GM21423 (cell line): ENCODE results near the gene EFCAB13.
A peak's percentile ranks its signal among the peaks of the same experiment; 100 is the strongest.
"Not testable (repeated sequence)": the region's sequence is repeated elsewhere in the genome, so short reads cannot be mapped to it uniquely, and the experiment has no call there.

Experiments used
- ATAC-seq: cut with Tn5 transposase; IDR thresholded peaks from one replicate; pipeline ENCODE4 v1.9.1; 2021; ENCODE audit warnings: mild to moderate bottlenecking, moderate library complexity; ENCODE audit not compliant: unreplicated experiment

The EFCAB13 gene

DNA sequence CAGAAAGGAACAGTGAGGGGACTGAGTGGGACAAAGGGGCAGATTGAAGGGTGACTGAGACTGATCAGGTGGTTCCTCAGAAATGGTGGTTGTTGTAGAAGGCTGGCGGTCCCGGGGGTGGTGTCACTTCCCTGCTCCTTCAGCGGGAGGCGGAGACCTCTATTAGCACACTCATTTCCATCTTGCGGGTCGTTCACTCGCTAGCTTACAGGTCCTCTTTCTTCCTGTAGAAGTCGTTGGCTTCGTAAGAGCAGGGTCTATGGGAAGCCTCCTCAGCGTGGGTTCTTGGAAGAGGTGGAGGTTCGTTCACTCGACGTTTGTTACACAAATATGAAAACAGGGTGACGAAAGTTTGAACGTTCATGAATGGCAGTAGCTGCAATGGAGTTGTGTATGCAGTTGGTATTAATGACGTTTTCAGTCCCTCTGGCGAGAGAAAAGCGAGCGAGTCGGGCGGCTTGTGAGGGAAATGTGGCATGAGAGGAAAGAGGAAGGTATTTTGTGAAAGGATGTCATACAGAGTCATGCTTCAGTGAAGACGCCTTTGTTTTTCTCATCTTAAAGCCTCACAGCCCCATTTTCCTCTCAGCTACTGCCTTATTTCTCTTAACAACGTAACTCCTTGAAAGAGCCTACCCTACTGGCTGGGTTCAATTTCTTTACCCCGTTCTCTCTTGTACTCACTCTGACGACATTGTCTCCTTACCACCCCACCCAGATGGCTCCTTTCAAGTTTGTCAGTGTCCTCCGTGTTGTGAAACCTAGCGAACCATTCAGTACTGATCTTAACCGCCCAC, 667 bp downstream of the EFCAB13 start:
- ATAC-seq: peak; percentile 29

DNA sequence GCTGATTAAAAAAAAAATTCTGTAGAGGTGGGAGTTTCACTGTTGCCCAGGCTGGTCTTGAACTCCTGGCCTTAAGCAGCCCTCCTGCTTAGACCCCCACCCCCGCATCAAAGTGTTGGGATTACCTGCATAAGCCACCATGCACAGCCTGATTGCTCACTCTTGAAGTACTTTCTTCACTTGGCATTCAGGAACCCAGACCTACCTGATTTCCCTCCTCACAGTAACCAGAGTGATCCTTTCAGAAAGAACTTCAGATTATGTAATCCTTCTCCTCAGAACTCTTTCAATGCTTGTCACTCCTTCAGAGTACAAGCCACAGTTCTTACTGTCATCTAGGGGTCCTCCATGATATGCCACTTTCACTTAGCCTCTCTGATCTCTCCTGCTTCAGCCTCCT, 1.4 kb downstream of the EFCAB13 start:
- ATAC-seq: no peak

DNA sequence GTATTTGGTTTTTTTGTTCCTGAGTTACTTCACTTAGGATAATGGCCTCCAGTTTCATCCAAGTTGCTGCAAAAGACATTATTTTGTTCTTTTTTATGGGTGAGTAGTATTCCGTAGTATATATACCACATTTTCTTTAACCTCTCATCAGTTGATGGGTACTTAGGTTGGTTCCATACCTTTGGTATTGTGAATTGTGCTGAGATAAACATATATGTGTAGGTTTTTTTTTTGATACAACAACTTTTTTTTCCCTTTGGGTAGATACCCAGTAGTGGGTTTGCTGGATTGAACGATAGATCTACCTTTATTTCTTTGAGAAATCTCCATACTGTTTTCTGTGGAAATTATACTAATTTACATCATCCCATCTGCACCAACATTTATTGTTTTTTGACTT, 6.8 kb downstream of the EFCAB13 start:
- ATAC-seq: no peak

DNA sequence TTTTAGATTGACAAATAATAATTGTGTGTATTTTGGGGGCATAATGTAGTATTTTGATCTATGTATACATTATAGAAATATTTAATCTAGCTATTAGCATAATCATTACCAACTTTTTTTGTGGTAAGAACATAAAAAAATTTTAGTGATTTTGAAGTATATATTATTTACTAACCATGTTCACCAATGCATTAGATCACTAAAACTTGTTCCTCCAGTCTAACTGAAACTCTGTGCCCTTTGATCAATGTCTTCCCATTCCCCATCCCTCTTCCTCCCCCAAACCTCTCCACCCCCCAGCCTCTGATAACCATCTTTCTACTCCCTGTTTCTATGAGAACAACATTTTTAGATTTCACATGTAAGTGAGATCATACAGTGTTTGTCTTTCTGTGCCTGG, 8.5 kb downstream of the EFCAB13 start:
- ATAC-seq: no peak

DNA sequence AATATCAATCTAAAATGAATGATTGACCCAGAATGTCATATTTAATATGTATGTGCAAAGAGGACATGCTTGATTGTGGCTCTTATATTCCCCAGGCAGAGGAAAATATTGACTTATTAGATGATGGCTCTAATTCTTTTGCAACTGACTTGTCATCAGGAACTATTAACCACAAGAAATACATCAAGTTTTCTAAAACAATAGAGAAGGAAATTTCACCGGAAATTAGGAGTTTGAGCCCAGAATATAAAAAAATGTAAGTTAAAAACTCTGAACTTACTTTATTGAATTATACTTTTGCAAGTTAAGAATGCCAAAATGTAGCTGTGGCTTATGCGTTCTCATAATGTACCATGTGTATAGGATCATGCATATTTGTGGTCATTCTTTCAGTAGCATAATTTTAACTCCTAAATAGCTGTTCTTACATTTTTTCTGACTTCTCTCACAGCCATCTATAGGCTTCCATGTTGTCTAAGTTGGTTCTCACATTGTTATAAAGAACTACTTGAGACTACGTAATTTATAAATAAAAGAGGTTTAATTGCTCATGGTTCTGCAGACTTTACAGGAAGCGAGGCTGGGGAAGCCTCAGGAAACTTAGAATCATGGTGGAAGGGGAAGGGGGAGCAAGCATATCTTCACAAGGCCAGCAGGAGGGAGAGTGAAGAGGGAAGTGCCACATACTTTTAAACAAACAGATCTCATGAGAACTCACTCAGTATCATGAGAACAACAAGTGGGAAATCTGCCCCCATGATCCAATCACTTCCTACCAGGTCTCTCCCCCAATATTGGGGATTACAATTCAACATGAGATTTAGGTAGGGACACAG, 11.6 kb downstream of the EFCAB13 start:
- no peak for ATAC-seq

DNA sequence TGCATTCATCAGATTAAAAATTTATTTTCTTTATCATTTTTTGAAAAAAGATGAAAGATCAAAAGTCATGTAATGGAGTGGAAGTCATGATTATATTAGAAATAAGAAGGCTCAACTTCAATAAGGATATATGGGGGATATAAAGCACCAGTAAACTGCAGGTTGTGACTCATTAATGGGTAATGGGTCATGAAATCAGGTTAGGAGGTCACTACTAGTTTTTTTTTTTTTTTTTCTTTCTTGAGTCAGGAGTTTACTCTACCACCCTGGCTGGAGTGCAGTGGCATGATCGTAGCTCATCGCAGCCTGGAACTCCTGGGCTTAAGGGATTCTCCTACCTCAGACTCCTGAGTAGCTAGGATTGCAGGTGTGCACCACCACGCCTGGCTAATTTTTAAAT, 14.3 kb downstream of the EFCAB13 start:
- ATAC-seq: no peak

DNA sequence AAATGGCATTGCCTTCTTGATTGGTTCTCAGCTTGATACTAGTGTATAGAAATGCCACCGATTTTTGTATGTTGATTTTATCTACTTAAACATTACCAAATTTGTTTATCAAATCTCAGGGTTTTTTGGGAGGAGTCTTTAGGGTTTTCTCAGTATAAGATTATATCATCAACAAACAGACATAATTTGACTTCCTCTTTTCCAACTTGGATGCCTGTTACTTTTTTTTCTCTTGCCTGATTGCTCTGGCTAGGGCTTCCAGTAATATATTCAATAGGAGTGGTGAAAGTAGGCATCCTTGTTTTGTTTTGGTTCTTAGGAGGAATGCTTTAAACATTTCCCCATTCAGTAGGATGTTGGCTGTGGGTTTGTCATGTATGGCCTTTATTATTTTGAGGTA, 29.1 kb downstream of the EFCAB13 start:
- ATAC-seq: no peak

DNA sequence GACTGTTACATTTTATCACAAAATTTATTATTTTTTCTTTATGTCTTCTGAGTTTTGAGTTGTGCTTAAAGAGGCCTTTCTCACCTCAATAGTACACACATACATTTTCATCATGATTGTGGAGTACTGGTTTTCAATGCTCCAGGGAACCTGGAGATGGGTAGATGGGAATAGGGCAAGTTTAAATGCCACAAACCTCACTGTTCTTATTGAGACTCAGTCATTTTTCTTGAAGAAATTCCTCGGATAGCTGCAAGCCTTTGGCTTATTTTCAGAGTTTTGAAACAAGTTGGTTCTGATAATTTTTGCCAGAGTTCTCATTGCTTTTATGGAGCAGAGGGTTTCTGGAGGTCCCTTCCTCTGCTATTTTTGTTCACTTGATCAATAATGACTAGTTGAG, 34.9 kb downstream of the EFCAB13 start:
- no peak for ATAC-seq

DNA sequence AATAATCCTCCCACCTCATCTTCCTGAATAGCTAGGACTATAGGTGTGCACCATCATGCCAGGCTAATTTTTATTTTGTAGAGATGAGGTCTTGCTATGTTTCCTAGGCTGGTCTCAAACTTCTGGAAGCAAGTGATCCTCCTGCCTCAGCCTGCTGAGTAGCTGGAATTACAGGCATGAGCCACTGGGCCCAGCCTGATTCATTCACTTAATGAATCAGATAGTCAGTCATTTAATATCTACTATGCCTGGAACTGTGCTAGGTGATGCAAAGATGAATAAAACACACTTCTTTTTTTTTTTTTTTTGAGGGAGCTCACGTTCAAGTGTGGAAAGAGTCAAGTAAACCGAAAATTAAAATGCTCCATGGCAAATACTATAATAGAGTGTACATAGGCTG, 39.4 kb downstream of the EFCAB13 start:
- ATAC-seq: no peak

DNA sequence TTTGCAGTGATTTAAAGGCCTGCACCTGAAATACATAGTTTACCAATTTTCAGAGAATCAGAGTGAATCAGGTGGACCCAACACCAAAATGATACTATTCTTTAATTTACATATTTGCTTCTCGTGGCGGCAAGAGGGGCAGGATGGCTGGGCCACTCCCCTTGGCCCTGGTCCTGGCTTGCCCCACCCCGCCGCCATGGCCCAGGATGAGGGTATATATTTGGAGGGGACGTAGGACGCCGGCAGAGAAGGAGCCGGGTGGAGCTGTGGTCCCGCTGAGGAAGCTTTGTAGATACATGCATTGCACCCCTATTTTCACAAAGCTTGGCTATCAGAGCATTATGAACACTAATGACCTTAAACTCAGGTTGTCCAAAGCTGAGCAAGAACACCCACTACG, 43.5 kb downstream of the EFCAB13 start:
- ATAC-seq: no peak

DNA sequence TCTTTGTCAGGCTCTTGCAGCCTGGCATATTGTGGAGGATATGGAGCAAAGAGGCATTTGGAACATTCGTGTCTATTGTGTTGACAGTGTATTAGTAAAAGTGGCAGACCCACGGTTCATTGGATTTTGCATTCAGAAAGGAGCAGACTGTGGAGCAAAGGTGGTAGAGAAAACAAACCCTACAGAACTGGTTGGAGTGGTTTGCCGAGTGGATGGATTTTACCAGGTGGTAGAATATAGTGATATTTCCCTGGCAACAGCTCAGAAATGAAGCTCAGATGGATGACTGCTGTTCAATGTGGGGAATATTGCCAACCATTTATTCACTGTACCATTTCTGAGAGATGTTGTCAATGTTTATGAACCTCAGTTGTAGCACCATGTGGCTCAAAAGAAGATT, 44.5 kb downstream of the EFCAB13 start:
- no peak for ATAC-seq

DNA sequence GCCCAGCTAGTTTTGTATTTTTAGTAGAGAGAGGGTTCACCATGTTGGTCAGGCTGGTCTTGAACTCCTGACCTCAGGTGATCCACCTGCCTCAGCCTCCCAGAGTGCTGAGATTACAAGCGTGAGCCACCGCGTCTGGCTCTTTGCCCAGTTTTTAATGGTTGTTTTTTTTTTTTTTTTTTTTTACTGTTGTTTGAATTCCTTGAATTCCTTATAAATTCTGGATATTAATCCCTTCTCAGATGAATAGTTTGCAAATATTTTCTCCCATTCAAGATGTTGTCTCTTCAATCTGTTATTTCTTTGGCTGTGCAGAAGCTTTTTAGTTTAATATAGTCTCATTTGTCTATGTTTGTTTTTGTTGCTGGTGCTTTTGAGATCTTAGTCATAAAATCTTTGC, 47.1 kb downstream of the EFCAB13 start:
- not testable (repeated sequence) for ATAC-seq

DNA sequence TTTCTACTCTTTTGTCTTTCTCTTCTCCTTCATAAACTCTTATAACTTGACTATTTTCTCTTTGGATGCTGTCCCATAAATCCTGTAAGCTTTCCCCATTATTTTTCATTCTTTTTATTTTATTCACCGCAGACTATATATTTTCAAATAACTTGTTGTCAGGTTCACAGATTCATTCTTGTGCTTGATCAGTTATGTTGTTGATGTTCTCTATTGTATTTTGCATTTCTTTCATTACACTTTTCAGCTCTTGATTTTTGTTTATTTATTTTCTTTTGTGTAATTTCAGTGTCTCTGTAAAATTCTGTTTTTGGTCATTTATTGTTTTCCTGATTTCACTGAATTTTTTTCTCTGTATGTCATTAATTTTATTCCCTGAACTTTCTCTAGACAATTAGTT, 49.2 kb downstream of the EFCAB13 start:
- no peak for ATAC-seq

DNA sequence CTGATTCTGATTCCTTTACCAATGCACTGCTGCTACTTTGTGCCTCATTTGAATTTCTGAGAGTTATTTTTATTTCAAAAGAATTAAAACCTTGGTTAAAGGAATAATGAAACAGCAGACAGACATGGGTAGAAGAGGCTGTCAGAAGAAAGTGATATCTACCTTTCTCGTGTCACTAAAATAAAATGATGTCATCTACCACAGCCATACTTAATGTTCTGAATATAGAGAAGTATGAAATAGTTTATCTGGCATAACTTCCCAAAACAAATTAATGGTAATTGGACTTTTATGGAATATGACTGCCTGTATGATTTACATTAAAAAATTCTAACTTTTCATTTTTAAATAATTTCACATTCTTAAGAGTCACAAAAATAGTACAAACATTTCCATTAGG, 52.5 kb downstream of the EFCAB13 start:
- ATAC-seq: no peak

DNA sequence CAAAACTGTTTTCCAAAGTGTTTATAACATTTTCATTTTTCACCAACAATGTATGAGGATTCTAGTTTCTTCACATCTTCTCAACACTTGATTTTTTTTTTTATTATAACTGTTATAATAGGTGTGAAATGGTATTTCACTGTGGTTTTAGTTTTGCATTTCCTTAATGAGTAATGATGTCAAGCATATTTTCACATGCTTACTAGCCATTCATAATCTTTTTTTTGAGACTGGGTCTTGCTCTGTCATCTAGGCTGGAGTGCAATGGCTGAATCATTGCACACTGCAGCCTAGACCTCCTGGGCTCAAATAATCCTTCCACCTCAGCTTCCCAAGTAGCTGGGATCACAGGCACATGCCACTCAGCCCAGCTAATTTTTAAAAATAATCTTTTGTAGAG, 65.1 kb downstream of the EFCAB13 start:
- ATAC-seq: no peak

DNA sequence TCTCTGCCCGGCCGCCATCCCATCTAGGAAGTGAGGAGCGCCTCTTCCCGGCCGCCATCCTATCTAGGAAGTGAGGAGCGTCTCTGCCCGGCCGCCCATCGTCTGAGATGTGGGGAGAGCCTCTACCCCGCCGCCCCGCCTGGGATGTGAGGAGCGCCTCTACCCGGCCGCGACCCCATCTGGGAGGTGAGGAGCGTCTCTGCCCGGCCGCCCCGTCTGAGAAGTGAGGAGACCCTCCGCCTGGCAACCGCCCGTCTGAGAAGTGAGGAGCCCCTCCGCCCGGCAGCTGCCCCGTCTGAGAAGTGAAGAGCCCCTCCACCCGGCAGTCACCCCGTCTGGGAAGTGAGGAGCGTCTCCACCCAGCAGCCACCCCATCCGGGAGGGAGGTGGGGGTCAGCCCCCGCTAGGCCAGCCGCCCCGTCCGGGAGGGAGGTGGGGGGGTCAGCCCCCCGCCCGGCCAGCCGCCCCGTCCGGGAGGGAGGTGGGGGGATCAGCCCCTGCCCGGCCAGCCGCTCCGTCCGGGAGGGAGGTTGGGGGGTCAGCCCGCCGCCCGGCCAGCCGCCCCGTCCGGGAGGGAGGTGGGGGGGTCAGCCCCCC, 73.9 kb downstream of the EFCAB13 start:
- not testable (repeated sequence) for ATAC-seq

DNA sequence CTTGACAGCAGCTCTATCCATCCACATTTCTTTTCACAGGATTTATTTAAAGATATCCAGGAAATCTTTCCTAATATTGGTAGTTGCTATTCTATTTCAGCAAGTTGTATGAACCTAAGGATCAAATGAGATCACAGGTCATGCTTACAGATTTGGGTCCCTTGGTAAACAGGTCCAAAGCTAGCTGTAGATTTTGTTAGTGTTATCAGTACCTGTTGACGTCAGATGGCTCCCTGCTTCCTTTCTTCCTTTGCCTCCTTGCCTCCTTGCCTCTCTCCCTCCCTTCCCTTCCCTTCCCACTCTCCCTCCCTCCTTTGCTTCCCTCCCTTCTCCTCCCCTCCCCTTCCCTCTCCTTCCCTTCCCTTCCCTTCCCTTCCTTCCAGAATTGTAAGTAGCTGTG, 76.6 kb downstream of the EFCAB13 start:
- no peak for ATAC-seq

DNA sequence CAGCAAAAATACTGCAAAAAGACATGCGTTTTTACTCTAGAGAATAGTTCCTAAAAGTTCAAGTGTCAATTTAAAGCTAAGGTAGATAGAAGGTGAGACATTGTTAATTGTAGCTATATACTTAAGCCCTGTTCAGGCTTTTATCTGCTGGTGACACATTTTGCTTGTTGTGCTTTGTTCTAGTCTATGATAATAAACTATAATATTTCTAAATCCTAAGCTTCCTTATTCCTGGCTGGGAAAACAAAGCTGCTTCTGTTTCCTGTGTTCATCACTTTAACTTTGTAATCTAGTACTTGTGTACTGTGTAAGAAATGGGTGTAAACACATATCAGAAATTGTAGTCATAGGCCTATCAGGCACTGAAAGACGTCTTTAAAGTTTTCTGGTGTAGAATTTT, 77.3 kb downstream of the EFCAB13 start:
- no peak for ATAC-seq

DNA sequence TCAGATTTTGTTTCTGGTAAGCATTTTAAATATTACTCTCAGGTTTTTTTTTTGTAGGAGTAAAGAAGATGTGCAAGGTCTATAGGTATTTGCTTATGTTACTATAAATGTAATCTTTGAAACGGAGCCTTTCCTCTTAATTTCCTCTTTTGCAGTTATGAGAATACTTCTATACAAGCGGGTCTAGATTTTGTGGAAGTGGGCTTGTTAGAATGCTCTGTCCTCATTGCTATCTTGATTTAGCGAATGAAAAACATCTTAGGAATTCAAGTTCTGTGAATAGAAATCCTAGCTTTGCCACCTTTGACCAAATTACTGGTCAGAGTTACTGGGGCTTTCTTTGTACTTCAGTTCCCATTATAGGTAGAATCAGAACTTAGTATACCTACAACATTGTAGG, 80.3 kb downstream of the EFCAB13 start:
- ATAC-seq: no peak

DNA sequence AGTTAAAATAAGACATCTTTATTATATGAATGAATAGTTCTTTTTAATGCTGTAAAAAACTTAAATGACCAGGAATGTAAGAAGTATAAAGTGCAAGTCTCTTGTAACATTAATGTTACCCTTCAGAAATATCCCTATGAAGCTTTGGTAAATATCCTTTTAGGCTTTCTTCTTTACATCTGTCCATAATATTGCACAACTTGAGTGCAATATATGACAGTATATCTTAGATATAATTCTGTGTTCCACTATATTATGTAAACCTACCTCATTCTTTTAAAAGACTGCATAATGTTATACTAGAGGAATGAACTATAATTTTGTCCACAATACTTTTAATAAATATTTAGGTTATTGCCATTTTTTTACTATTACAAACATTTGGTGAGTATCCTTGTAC, 81.1 kb downstream of the EFCAB13 start:
- ATAC-seq: no peak

DNA sequence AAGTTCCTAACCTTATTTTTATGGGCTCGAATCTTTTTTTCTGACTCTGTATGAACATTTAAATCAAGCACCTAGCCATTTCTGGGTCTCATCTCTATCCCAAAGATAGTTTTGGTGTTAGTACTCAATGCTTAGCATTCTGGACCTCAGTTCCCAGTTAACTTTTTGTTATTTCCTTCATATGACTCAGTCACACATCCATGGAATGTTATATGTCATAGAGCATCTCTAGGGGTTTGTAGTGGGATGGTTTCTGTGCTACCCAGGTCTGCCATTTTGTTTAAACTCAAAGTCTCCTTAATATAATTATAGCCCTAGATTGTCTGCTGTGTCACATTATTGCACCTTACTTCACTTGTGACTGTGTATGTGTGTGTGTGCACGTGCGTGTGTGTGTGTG, 90.1 kb downstream of the EFCAB13 start:
- no peak for ATAC-seq

DNA sequence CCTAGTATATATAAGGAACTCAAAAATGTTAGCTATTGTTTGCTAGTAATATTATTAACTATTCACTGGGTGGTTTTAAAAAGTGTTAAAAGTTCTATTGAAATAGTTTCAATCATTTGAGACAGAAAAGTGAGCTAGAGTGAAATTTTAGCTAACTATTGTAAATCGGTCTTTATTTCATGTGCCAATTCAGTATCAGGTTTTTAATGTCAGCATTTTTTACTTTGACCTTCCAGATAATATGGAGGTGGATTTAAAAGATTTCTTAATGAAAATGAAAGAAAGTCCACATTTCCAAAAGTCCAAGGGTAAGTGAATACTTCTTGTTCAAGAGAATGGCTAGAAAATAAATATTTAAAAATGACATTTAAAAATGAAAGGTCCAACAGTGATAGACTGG, 90.9 kb downstream of the EFCAB13 start:
- ATAC-seq: no peak
